ENCODE data around the gene PATJ. TPM values are rescaled to one million over a fixed set of nuclear protein-coding genes. Genes with fewer than 3 reads are reported as not detected.

Gene PATJ
- total and polyA plus RNA-seq, 2 experiments from 2014 or later, result 35.3 to 68.4 TPM

GRCh38 chr1:61708953-61709907 lies 33.0 kb upstream of the PATJ start:
- no peak overlapping the region for H3K27ac ChIP-seq (ENCODE audit: low read depth)
- no peak overlapping the region for H2AFZ ChIP-seq
- H3K4me1 Mint-ChIP-seq, result no peaks in the 10 kb centered on the region
- H3K9me2 ChIP-seq (ENCODE audit: insufficient read depth), result no peaks in the 10 kb centered on the region
- peaks cover 6% of the 10 kb centered on the region for H3K36me3 ChIP-seq (ENCODE audit: insufficient read depth)
- H3K27ac Mint-ChIP-seq, result no peak overlapping the region
- DNase-seq (ENCODE audit: low spot score) (no peak), ATAC-seq (no peak)
- H3K36me3 Mint-ChIP-seq (ENCODE audit: low read depth), result peaks cover 8% of the 10 kb centered on the region; the same call in 2 of the 3 replicates
- no peak overlapping the region for H3K4me3 ChIP-seq
- peaks cover 5% of the 10 kb centered on the region; the same call in 1 of the 2 replicates for H4K20me1 ChIP-seq (replicated peaks; ENCODE audit: insufficient read depth)
- no peaks in the 10 kb centered on the region for H3K4me1 ChIP-seq (ENCODE audit: insufficient read depth)
- no peaks in the 10 kb centered on the region for H3K9me3 Mint-ChIP-seq
- H3F3A ChIP-seq (replicated peaks; ENCODE audit: low read depth), result no peaks in the 10 kb centered on the region
- H3K4me2 ChIP-seq, result no peak overlapping the region
- H3K27me3 ChIP-seq (ENCODE audit: insufficient read depth), result no peaks in the 10 kb centered on the region
- H3K79me2 ChIP-seq (replicated peaks; ENCODE audit: insufficient read depth), result peaks cover 6% of the 10 kb centered on the region; the same call in 1 of the 2 replicates
- no peak overlapping the region for H3K4me3 Mint-ChIP-seq
- TF ChIP-seq ZNF462 (CRISPR knock-in tag; IDR thresholded peaks at IDR 0.05), result no peak
- TF ChIP-seq NANOG (IDR thresholded peaks at IDR 0.05; ENCODE audit: borderline replicate concordance), result no peak
- no peak for TF ChIP-seq ETS1 (IDR thresholded peaks at IDR 0.05)
- no peak for TF ChIP-seq JUNB (IDR thresholded peaks at IDR 0.05; ENCODE audit: unreplicated experiment)
- no peaks in the 10 kb centered on the region for H3K27me3 Mint-ChIP-seq (ENCODE audit: insufficient read depth, low read depth, poor library complexity)
